BJ (cell line): ENCODE measurements around the gene TNRC18. TPM values are rescaled to one million over a fixed set of nuclear protein-coding genes. Genes with fewer than 3 reads are reported as not detected.

Source experiments
- CTCF ChIA-PET: fragments of 350-600 bp; formaldehyde crosslinking; extraction: SDS; loops from one replicate; lab custom pipeline; 2021; ENCODE audit warnings: antibody characterized with exemption, inconsistent platforms; lab: Yijun Ruan, JAX
- POLR2A ChIA-PET: fragments of 300-600 bp; sonication (Branson Sonifier 250); formaldehyde crosslinking; extraction: SDS; loops from one replicate; lab custom pipeline; 2021; ENCODE audit warnings: antibody characterized with exemption; lab: Charles Lee
- DNase-seq: peaks from one replicate; pipeline ENCODE4 v3.0.0-alpha.2; 2011; ENCODE audit warnings: low read depth
- H3K27me3 ChIP-seq: 2 replicates; pipeline ENCODE4 v1.6.0; 2011; ENCODE audit warnings: low read length; ENCODE audit not compliant: control insufficient read depth, insufficient read depth
- H3K36me3 ChIP-seq: 2 replicates; pipeline ENCODE4 v1.5.1; 2011; ENCODE audit warnings: low read length; ENCODE audit not compliant: control insufficient read depth, insufficient read depth
- H3K4me3 ChIP-seq: 2 replicates; pipeline ENCODE4 v1.5.1; 2011; ENCODE audit warnings: low read depth, mild to moderate bottlenecking, control low read depth, low read length
- polyA plus RNA-seq: library from polyadenylated mRNA; depleted of rRNA; stranded (reverse); fragments of >200 nt; gene quantifications from 2 replicates; pipeline ENCODE4 v1.2.3, GENCODE V29; 2011
- TF ChIP-seq, protein P1 (sequence below): IDR thresholded peaks from 2 replicates; pipeline ENCODE4 v1.5.1; 2011; ENCODE audit warnings: low read depth, mild to moderate bottlenecking, control low read depth, inconsistent platforms, low read length, moderate library complexity; ENCODE audit not compliant: insufficient read depth

TNRC18 gene
- polyA plus RNA-seq, 1 experiment: 20.1 TPM

DNA sequence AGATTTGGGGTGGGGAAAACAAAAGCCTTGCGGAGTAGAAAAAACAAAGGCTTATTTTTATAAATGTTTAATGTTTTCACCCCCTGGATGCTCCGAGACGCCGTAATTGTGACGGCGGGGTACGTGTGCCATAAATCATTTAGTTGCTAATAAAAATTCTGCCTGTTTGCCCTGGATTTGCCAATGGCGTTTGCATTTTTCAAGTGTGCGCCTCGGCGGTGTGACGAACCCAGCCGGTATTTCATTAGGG, 2.5 kb upstream of the TNRC18 start:
- ChIA-PET POLR2A (no interaction called here), CTCF (interaction anchor here (0.6 to 1.5 kb wide), 2 partner anchors 25 to 1011 kb away, joined by 3 to 7 read pairs; no protein-coding TSS in a partner anchor)
- Histone ChIP-seq H3K27me3 (no peaks in the 10 kb centered on the region), H3K36me3 (peaks cover 3% of the 10 kb centered on the region; the same call in 1 of the 2 replicates), H3K4me3 (peak overlapping the region; percentile 82)
- DNase-seq: no peak
- TF ChIP-seq, protein P1, sequence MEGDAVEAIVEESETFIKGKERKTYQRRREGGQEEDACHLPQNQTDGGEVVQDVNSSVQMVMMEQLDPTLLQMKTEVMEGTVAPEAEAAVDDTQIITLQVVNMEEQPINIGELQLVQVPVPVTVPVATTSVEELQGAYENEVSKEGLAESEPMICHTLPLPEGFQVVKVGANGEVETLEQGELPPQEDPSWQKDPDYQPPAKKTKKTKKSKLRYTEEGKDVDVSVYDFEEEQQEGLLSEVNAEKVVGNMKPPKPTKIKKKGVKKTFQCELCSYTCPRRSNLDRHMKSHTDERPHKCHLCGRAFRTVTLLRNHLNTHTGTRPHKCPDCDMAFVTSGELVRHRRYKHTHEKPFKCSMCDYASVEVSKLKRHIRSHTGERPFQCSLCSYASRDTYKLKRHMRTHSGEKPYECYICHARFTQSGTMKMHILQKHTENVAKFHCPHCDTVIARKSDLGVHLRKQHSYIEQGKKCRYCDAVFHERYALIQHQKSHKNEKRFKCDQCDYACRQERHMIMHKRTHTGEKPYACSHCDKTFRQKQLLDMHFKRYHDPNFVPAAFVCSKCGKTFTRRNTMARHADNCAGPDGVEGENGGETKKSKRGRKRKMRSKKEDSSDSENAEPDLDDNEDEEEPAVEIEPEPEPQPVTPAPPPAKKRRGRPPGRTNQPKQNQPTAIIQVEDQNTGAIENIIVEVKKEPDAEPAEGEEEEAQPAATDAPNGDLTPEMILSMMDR: no peak

DNA sequence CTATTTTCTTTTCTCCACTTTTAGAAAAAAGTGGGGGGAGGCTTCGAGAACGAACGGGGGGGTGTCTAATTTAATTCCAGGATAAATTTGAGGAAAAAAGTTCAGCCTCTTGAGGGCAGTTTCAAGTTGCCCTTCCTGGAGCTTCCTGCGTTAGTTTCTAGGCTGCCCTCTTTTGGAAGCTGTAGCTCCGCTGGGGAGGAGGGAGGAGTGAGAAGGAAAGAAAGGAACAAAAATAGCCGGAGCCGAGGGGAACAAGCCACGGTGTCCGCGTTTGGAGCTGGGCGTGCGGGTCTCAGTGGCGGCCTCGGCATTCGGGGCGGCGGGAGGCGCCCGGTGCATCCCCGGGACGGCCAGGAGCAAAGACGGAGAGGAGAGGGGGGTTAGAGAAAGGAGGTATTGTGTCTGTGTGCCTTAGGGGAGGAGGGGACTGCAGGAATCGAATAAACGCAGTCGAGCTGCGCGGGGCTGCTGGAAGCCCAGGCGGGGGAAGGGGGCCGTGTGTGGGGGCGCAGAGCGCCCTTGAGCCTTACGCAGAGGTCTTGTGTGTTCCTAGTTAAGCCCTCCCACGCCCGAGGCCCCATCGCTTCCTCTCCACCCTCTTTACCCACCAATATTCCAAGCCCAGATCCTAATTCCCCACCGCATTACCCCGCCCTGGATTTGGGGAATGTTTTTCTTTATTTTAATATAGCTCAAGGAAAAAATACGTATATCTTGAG, 2.0 kb upstream of the TNRC18 start:
- peaks cover 3% of the 10 kb centered on the region for H3K36me3 ChIP-seq
- H3K27me3 ChIP-seq: no peaks in the 10 kb centered on the region
- POLR2A ChIA-PET: no interaction called here
- TF ChIP-seq, protein P1: no peak
- CTCF ChIA-PET: interaction anchor here (0.6 to 1.5 kb wide), 3 partner anchors 25 to 1012 kb away, joined by 3 to 7 read pairs (median 7); no protein-coding TSS in a partner anchor
- peak overlapping the region; percentile 82 for H3K4me3 ChIP-seq
- DNase-seq: no peak

DNA sequence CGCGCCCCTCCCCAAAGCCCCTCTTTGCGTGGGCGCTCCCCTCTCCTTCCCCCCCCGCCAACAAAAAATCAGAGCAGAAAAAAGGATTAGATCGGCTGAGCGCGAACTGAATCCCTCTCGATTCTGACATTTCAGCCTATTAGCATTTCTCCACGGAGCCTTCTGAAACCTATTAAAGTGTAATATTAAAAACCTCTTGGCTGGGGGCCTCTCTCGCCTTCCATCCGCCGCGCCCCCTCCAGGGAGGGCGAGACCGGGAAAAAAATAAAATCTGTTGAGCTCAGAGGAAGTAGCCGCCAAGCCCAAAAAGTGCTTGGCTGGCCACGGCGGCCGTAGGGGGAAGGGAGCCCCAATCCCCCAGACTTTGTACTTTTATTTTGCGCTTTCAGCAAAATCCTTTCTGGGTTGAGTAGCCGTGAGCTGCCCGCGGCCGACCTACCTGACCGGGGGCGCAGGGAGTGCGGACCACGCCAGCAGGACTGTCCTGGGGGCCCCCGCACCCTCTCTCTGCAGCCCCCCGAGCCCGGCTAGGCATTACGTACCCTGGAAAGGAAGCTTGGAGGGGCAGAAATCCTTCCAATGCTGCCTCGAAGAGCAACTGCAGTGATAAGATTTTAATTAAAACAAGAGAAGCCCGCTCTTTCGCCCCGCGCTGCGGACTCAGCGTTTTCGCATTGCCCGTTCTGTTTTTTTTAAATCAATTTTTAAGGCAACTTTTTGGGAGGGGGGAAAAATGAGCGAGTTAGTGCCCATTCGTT, 1.3 kb upstream of the TNRC18 start:
- TF ChIP-seq, protein P1: peak; percentile 18; the same call in 1 of the 2 replicates
- Histone ChIP-seq H3K36me3 (peaks cover 6% of the 10 kb centered on the region), H3K4me3 (peak overlapping the region; percentile 82), H3K27me3 (no peaks in the 10 kb centered on the region)
- DNase-seq: no peak
- ChIA-PET POLR2A (no interaction called here), CTCF (interaction anchor here (0.5 to 1.5 kb wide), 3 partner anchors 26 to 891 kb away, joined by 4 to 7 read pairs (median 7); no protein-coding TSS in a partner anchor)

DNA sequence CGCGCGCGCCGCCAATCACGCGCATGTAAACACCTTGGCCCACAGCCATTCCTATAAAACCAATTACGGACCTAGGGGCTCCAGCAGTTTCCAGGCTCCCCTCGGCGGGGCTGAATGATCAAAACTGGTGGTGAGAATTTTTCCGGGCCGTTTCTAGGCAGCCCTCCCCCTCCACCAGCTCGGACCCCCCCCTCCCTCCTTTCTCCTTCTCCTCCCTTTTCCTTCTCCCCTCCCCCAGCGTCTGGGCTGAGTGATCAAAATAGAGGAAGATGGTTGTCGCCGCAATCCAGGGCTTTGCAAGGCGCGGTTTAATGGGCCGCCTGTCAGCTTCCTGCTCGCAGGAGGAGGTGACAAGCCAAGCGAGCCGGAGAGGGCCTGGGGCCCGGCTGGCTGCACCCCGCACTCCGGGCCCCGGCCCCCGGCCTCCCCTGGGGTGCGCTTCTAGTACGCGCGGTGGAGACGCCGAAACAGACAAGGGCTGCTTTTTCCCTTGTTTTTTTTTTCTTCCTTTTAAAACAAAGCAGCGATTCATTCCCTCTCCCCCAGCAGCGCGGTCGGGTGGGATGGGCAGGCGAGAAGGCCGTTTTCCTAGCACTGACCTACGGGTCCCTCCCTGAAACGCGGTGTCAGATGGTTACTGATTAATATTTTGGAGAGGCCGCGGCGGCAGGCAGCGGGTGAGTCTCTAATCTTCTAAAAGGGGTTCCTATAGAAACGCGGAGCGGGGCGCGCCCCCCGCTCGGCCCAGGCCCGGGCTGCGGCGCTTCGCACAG, 528 bp upstream of the TNRC18 start:
- CTCF ChIA-PET: interaction anchor here (1.0 kb wide), 1 partner anchor 184 kb away, joined by 7 read pairs; no protein-coding TSS in a partner anchor
- Histone ChIP-seq H3K36me3 (peaks cover 6% of the 10 kb centered on the region), H3K27me3 (no peaks in the 10 kb centered on the region), H3K4me3 (peak overlapping the region; percentile 82)
- DNase-seq: peak; percentile 89
- POLR2A ChIA-PET: interaction anchor here (0.5 to 0.9 kb wide), 5 partner anchors 16 to 296 kb away, joined by 3 to 11 read pairs (median 5); no protein-coding TSS in a partner anchor
- TF ChIP-seq, protein P1: no peak
